HepG2 (cell line): ENCODE results near the gene SFPQ. TPM values are rescaled to one million over a fixed set of nuclear protein-coding genes. Genes with fewer than 3 reads are reported as not detected.
A peak's percentile ranks its signal among the peaks of the same experiment; 100 is the strongest.

Experiments used
- DDIT3 ChIP-seq: sonication (generic); formaldehyde crosslinking; IDR thresholded peaks from 2 replicates; pipeline ENCODE4 v1.4.0; 2020; ENCODE audit warnings: mild to moderate bottlenecking, missing genetic modification reagents
- DRAP1 ChIP-seq: IDR thresholded peaks from 2 replicates; pipeline ENCODE4 v1.6.1; 2016; ENCODE audit warnings: missing genetic modification reagents, missing compliant biosample characterization
- E2F2 ChIP-seq: sonication (generic); formaldehyde crosslinking; IDR thresholded peaks from 2 replicates; pipeline ENCODE4 v1.4.0; 2020; ENCODE audit warnings: missing genetic modification reagents, borderline replicate concordance
- HOMEZ ChIP-seq: IDR thresholded peaks from 2 replicates; pipeline ENCODE4 v1.6.1; 2016; ENCODE audit warnings: low read depth
- IKZF4 ChIP-seq: sonication (generic); formaldehyde crosslinking; IDR thresholded peaks from 2 replicates; pipeline ENCODE4 v1.5.1; 2020; ENCODE audit warnings: borderline replicate concordance, mild to moderate bottlenecking, low read depth, missing genetic modification reagents; ENCODE audit errors: not compliant biosample characterization
- JUN ChIP-seq: sonication (generic); formaldehyde crosslinking; IDR thresholded peaks from 2 replicates; pipeline ENCODE4 v1.4.0; 2020; ENCODE audit warnings: mild to moderate bottlenecking, missing genetic modification reagents
- MAF1 ChIP-seq: sonication (generic); formaldehyde crosslinking; IDR thresholded peaks from 2 replicates; pipeline ENCODE4 v1.5.0; 2020; ENCODE audit warnings: missing genetic modification reagents, borderline replicate concordance
- NKX3-1 ChIP-seq: sonication (generic); formaldehyde crosslinking; IDR thresholded peaks from 2 replicates; pipeline ENCODE4 v1.5.0; 2020; ENCODE audit warnings: missing genetic modification reagents
- POLR2AphosphoS5 ChIP-seq: IDR thresholded peaks from 2 replicates; pipeline ENCODE4 v1.6.1; 2012; ENCODE audit warnings: low read depth, low read length
- TERF1 ChIP-seq: sonication (generic); formaldehyde crosslinking; IDR thresholded peaks from 2 replicates; pipeline ENCODE4 v1.8.0; 2022; ENCODE audit warnings: mild to moderate bottlenecking, missing genetic modification reagents, moderate library complexity
- UBTF ChIP-seq: sonication (generic); formaldehyde crosslinking; IDR thresholded peaks from 2 replicates; pipeline ENCODE4 v1.4.0; 2020; ENCODE audit warnings: mild to moderate bottlenecking, missing genetic modification reagents
- XRCC5 ChIP-seq: fragments of 200-400 bp; formaldehyde crosslinking; optimal IDR thresholded peaks from 2 replicates; pipeline ENCODE3; 2017; ENCODE audit warnings: mild to moderate bottlenecking, low read length
- ZBTB37 ChIP-seq: sonication (generic); formaldehyde crosslinking; IDR thresholded peaks from 2 replicates; pipeline ENCODE4 v1.4.0; 2020; ENCODE audit warnings: mild to moderate bottlenecking, missing genetic modification reagents
- ZFP90 ChIP-seq: sonication (generic); formaldehyde crosslinking; IDR thresholded peaks from 2 replicates; pipeline ENCODE4 v1.8.0; 2022; ENCODE audit warnings: missing genetic modification reagents, mild to moderate bottlenecking, inconsistent platforms, borderline replicate concordance
- ZFY ChIP-seq: sonication (generic); formaldehyde crosslinking; IDR thresholded peaks from 2 replicates; pipeline ENCODE4 v1.4.0; 2020; ENCODE audit warnings: missing genetic modification reagents
- ZNF317 ChIP-seq: sonication (generic); formaldehyde crosslinking; IDR thresholded peaks from 2 replicates; pipeline ENCODE4 v1.5.0; 2020; ENCODE audit warnings: mild to moderate bottlenecking, missing genetic modification reagents
- ZNF354B ChIP-seq: sonication (generic); formaldehyde crosslinking; IDR thresholded peaks from 2 replicates; pipeline ENCODE4 v1.8.0; 2022; ENCODE audit warnings: mild to moderate bottlenecking, missing genetic modification reagents
- ZNF746 ChIP-seq: sonication (generic); formaldehyde crosslinking; IDR thresholded peaks from 2 replicates; pipeline ENCODE4 v1.8.0; 2022; ENCODE audit warnings: mild to moderate bottlenecking, missing genetic modification reagents
- polyA plus RNA-seq, 8 experiments: library from polyadenylated mRNA; depleted of rRNA in 3 of 8; stranded (reverse) in 7 of 8; unstranded in 1 of 8; fragments of >200 nt; fragmentation: Illumina TruSeq in 4 of 8; extraction: Trizol in 4 of 8; gene quantifications; 2 replicates each; pipeline versions ENCODE4 v1.2.1 to v1.2.3, GENCODE V29; 2011 to 2016; ENCODE audit warnings: low read depth in 4 of 8, missing spikeins in 1 of 8, mixed read lengths in 1 of 8; ENCODE audit not compliant: insufficient read depth in 1 of 8
- total RNA-seq, 5 experiments: library from RNA; depleted of rRNA; stranded (reverse); fragments of >200 nt; fragmentation: Illumina TruSeq; extraction: Trizol; gene quantifications; 2 replicates each; pipeline ENCODE4 v1.2.3, GENCODE V29; 2016; ENCODE audit warnings: low read depth in 1 of 5

SFPQ gene
- total and polyA plus RNA-seq, 2 of the 13 experiments (the other 11 are each of a cell fraction or from before 2014, with no cell fraction given) = 101 to 292 TPM

- TF ChIP-seq ZNF354B (CRISPR knock-in tag) (no peak), E2F2 (CRISPR knock-in tag) (no peak), XRCC5 (peak; percentile 67), DRAP1 (CRISPR knock-in tag) (peak; percentile 98), JUN (no peak), ZNF317 (CRISPR knock-in tag) (peak; percentile 60; the same call in 1 of the 2 replicates), IKZF4 (CRISPR knock-in tag) (no peak), HOMEZ (CRISPR knock-in tag) (peak; percentile 70; the same call in 1 of the 2 replicates), NKX3-1 (0 out of 2 replicates have a peak, but pooled peaks have one; percentile 54), ZFP90 (CRISPR knock-in tag) (peak; percentile 52; the same call in 1 of the 2 replicates), ZBTB37 (no peak), POLR2AphosphoS5 (peak; percentile 99), ZNF746 (CRISPR knock-in tag) (no peak), MAF1 (CRISPR knock-in tag) (no peak), ZFY (CRISPR knock-in tag) (peak; percentile 92), TERF1 (CRISPR knock-in tag) (peak; percentile 17; the same call in 1 of the 2 replicates), DDIT3 (CRISPR knock-in tag) (no peak), UBTF (CRISPR knock-in tag) (peak; percentile 83)
Measured at GRCh38 chr1:35192853-35193664, at the start of gene SFPQ (continued).
